Measurements from ENCODE around the gene MRPL50.

- TF ChIP-seq CTCF (conservative IDR thresholded peaks at IDR 0.05) (no peak), EZH2 (IDR thresholded peaks at IDR 0.05; ENCODE audit: low read depth) (no peak)
Observed at GRCh38 chr9:101354143-101354764, 44.2 kb downstream of the MRPL50 start.

Data from PC-9 (cell line).